SK-N-MC (cell line): ENCODE results near the gene COQ10B.
"Not testable (repeated sequence)": the region's sequence is repeated elsewhere in the genome, so short reads cannot be mapped to it uniquely, and the experiment has no call there.

ENCODE experiments used
- DNase-seq: peaks from one replicate; pipeline ENCODE4 v3.0.0-alpha.2; 2011; ENCODE audit warnings: low read depth, low spot score
- H3K27ac ChIP-seq: fragments of 200-600 bp; sonication (generic); 2 replicates; pipeline ENCODE4 v1.5.1; 2016; ENCODE audit warnings: mixed run types
- H3K36me3 ChIP-seq: fragments of 200-600 bp; sonication (generic); 2 replicates; pipeline ENCODE4 v1.6.1; 2017; ENCODE audit warnings: antibody characterized with exemption, low read length, mixed read lengths; ENCODE audit not compliant: insufficient read depth
- H3K4me3 ChIP-seq: fragments of 200-600 bp; sonication (generic); 2 replicates; pipeline ENCODE4 v1.5.1; 2016
- H3K9ac ChIP-seq: fragments of 200-600 bp; sonication (generic); 2 replicates; pipeline ENCODE4 v1.8.0; 2017; ENCODE audit warnings: mixed run types, mixed read lengths; ENCODE audit not compliant: insufficient read length
- H3K9me3 ChIP-seq: fragments of 200-600 bp; sonication (generic); 2 replicates; pipeline ENCODE4 v1.6.1; 2017; ENCODE audit warnings: low read depth, mild to moderate bottlenecking, antibody characterized with exemption, low read length, moderate library complexity, mixed read lengths
- EZH2 ChIP-seq: fragments of 200-600 bp; sonication (generic); IDR thresholded peaks from one replicate; pipeline ENCODE4 v1.6.1; 2017; ENCODE audit warnings: antibody characterized with exemption
- FOXP2 ChIP-seq: optimal IDR thresholded peaks from 2 replicates; pipeline ENCODE3; 2011; ENCODE audit warnings: mild to moderate bottlenecking, moderate library complexity; ENCODE audit not compliant: insufficient read depth; ENCODE audit errors: extremely low read length, control extremely low read depth
- POLR2AphosphoS5 ChIP-seq: IDR thresholded peaks from 2 replicates; pipeline ENCODE4 v1.6.1; 2012; ENCODE audit warnings: mild to moderate bottlenecking, low read depth, low read length, borderline replicate concordance

Gene COQ10B

DNA sequence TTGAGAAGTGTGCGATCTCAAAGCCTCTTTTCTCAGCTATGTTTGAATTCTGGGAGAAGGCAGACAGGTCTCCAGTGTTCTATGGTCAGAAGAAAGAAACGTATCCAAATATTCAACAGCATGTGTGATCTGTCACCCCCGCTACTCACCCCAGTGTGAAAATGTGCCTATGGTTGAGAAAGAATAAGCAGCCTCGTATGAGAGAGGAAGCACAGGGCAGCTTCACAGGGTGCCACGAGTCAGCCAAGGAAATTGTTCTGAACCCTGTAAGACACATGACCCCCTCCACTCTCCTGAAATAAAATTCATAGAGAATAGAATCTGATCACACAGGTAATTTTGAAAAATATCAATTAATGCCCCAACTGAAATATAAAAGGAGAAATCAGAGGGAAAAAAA is 10.5 kb upstream of the COQ10B start:
- H3K27ac ChIP-seq = no peak overlapping the region
- no peak overlapping the region for H3K9ac ChIP-seq
- no peak for DNase-seq
- TF ChIP-seq POLR2AphosphoS5 (no peak), EZH2 (no peak), FOXP2 (no peak)
- H3K36me3 ChIP-seq = no peaks in the 10 kb centered on the region
- H3K9me3 ChIP-seq = no peaks in the 10 kb centered on the region
- H3K4me3 ChIP-seq = no peak overlapping the region

DNA sequence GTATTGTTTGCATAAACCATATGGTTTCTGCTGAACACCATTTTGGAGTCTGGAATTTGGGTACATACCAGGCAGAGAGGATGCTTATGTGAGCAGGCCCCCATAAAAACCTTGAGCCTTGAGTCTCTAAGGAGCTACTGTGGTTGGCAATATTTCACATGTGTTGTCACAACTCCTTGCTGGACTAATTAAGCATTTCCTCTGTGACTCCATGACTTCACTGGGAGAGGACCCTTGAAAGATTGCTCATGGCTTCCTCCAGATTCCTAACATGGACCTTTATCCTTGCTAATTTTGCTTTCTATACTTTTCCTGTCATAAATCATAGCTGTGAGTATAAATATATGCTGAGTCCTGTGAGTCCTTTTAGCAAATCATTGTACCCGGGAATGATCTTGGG is 7.6 kb upstream of the COQ10B start:
- TF ChIP-seq EZH2 = no peak
- peak; percentile 30; the same call in 1 of the 2 replicates for TF ChIP-seq POLR2AphosphoS5
- Histone ChIP-seq H3K36me3 (no peaks in the 10 kb centered on the region), H3K9ac (no peak overlapping the region), H3K9me3 (no peaks in the 10 kb centered on the region), H3K4me3 (no peak overlapping the region), H3K27ac (no peak overlapping the region; the same call in 1 of the 2 replicates)
- DNase-seq = peak; percentile 62

DNA sequence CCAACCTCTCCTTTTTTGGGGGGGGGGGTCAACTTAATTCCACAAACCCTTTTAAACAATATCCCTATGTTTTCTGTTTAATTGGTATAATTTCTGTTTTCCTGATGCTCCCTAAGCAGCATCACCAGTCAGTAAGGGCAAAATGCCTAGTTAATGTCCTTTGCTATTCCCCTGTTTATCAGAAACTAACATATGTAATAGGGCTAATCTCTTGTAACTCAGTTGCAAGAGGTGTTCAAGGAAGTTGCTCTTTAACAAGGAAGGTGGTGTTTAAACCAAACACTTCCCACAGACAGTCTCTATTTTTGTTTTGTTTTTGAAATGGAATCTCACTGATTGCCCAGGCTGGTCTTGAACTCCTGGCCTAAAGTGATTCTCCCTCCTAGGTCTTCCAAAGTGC is 6.5 kb upstream of the COQ10B start:
- Histone ChIP-seq H3K9me3 (no peaks in the 10 kb centered on the region), H3K27ac (no peak overlapping the region), H3K36me3 (no peaks in the 10 kb centered on the region), H3K4me3 (no peak overlapping the region), H3K9ac (no peak overlapping the region)
- TF ChIP-seq POLR2AphosphoS5 = no peak
- TF ChIP-seq FOXP2 = no peak
- no peak for TF ChIP-seq EZH2
- no peak for DNase-seq

DNA sequence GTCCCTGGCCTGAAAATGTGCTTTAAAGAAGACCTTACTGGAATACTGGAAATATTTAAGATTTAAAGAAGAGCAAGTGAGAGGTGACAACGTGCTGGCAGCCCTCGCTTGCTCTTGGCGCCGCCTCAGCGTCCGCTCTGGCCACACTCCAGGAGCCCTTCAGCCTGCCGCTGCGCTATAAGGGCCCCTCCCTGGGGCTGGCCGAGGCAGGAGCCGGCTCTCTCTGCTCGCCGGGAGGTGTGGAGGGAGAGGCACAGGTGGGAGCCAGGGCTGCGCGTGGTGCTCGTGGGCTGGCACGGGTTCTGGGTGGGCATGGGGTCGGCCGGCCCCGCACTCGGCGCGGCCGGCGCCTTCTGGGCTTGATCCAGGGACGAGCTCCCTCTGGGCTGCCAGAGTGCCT is 2.9 kb upstream of the COQ10B start:
- no peak overlapping the region for H3K27ac ChIP-seq
- TF ChIP-seq FOXP2 (no peak), EZH2 (no peak), POLR2AphosphoS5 (no peak)
- DNase-seq = no peak
- H3K36me3 ChIP-seq = no peaks in the 10 kb centered on the region
- H3K9me3 ChIP-seq = no peaks in the 10 kb centered on the region
- H3K4me3 ChIP-seq = no peak overlapping the region
- H3K9ac ChIP-seq = no peak overlapping the region

DNA sequence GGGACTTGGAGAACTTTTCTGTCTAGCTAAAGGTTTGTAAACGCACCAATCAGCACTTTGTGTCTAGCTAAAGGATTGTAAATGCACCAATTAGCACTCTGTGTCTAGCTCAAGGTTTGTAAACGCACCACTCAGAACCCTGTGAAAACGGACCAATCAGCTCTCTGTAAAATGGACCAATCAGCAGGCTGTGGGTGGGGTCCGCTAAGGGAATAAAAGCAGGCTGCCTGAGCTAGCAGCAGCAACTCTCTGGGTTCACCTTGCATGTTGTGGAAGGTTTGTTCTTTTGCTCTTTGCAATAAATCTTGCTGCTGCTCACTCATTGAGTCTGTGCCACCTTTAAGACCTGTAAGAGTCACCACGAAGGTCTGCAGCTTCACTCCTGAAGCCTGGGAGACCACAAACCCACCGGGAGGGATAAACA is 2.4 kb upstream of the COQ10B start:
- not testable (repeated sequence) for H3K4me3 ChIP-seq, H3K9ac ChIP-seq, DNase-seq

DNA sequence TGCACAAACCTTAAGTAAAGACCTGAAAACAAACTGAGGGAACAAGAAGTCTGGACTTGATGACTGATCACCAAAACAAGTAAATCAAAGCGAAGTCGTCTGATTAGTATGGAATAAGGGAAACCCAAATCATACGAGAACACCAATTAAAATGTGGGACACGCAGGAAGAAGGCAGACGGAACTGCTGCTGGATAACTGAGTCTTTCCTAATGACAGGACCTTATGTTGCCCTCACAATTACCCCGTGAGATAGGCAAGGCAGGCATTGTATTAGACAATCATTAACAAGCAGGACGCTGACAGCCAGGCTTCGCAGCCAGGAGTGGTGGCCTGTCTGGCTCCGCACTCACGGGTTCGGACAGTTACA is 614 bp upstream of the COQ10B start:
- Histone ChIP-seq H3K36me3 (no peaks in the 10 kb centered on the region), H3K4me3 (peak overlapping the region; percentile 87), H3K27ac (peak overlapping the region; percentile 12; the same call in 1 of the 2 replicates), H3K9ac (peak overlapping the region; percentile 71), H3K9me3 (no peaks in the 10 kb centered on the region)
- TF ChIP-seq FOXP2 (no peak), POLR2AphosphoS5 (no peak), EZH2 (no peak)
- no peak for DNase-seq

More for the DNA sequence above, 2.4 kb upstream of the COQ10B start:
- not testable (repeated sequence) for H3K36me3 ChIP-seq, H3K9me3 ChIP-seq, H3K27ac ChIP-seq

DNA sequence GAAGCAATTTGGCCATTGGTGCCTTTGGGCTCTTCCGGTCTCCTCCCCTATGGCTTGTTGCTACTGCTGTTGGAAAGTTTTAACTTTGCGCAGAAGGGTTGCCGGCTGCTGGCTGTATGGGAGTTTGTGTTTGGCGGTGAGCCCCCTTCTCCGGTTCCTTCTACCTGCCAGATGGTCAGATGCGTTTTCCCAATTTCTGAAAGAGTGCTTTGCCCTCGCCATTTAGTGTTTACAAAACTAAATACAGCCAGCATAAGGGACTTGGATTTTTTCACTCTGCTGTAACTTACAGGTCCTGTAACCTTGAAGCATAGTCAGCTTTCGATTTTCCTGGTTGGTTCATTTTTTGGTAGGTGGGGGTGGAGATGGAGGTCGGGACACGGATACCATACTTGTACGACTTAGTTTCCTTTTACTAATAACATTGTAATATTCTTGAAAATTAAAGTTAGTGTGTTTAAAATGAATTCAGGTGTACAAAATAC is 604 bp downstream of the COQ10B start:
- peak overlapping the region; percentile 70 for H3K27ac ChIP-seq
- no peak for DNase-seq
- no peaks in the 10 kb centered on the region for H3K9me3 ChIP-seq
- peak overlapping the region; percentile 85 for H3K9ac ChIP-seq
- no peak for TF ChIP-seq FOXP2
- no peak for TF ChIP-seq POLR2AphosphoS5
- no peak for TF ChIP-seq EZH2
- H3K4me3 ChIP-seq = peak overlapping the region; percentile 87
- H3K36me3 ChIP-seq = no peaks in the 10 kb centered on the region

DNA sequence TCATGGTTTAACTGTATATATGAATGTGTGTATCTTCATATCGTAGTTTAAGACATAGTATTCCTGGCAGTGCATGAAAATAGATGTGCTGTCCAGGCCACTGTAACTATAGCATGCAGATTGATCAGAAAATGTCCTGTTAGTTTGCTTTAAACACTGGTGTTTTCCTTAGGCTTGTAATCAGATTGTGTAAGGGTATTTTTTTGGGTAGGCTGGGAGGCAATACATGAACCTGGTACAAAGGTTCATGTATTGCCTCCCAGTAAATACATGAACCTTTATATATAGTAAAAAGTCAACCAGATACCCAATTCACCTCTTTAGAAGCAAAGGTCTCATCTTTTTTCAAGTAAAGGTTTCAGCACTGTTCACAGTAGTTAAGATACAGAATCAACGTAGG is 1.6 kb downstream of the COQ10B start:
- Histone ChIP-seq H3K36me3 (no peaks in the 10 kb centered on the region), H3K4me3 (peak overlapping the region; percentile 87), H3K9ac (peak overlapping the region; percentile 85), H3K27ac (no peak overlapping the region), H3K9me3 (no peaks in the 10 kb centered on the region)
- DNase-seq = no peak
- no peak for TF ChIP-seq POLR2AphosphoS5
- TF ChIP-seq EZH2 = no peak
- TF ChIP-seq FOXP2 = no peak

DNA sequence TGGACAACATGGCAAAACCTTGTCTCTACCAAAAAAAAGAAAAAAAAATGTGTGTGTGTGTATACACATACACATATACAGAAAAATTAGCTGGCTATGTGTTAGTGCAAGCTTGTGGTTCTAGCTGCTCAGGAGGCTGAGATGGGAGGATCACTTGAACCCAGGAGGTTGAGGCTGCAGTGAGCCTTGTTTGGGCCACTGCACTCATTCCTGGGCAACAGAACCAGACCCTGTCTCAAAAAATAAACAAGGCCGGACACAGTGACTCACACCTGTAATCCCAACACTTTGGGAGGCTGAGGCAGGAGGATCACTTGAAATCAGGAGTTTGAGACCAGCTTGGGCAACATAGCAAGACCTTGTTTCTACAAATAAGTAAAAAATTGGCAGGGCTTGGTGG is 2.1 kb downstream of the COQ10B start:
- Histone ChIP-seq H3K9ac (no peak overlapping the region), H3K27ac (no peak overlapping the region), H3K36me3 (peaks cover under 1% of the 10 kb centered on the region; the same call in 1 of the 2 replicates), H3K4me3 (no peak overlapping the region), H3K9me3 (no peaks in the 10 kb centered on the region)
- DNase-seq = no peak
- TF ChIP-seq FOXP2 = no peak
- TF ChIP-seq EZH2 = no peak
- TF ChIP-seq POLR2AphosphoS5 = no peak

DNA sequence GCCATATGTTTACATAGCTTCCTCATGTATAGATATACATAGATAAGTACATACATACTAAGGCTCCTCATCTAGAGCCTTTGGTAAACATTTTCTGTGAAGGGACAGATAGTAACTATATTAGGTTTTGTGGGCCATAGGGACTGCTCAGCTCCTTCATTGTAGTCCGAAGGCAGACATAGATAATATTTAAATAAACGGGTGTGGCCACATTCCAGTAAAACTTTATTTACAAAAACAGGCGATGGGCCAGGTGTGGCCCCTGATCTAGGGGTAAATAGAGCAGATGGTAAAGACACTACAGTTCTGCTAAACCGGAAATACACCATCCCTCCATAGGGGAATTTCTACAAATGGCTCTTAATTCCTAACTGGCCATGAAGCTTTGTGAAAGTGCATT is 7.3 kb downstream of the COQ10B start:
- Histone ChIP-seq H3K36me3 (peaks cover 10% of the 10 kb centered on the region), H3K9me3 (no peaks in the 10 kb centered on the region), H3K27ac (no peak overlapping the region), H3K4me3 (no peak overlapping the region), H3K9ac (no peak overlapping the region)
- TF ChIP-seq FOXP2 (no peak), POLR2AphosphoS5 (no peak), EZH2 (no peak)
- DNase-seq = no peak
